ENCODE measurements around the gene SEMA4A.

GRCh38 chr1:156225677-156226014 is 72.3 kb downstream of the SEMA4A start:
- TF ChIP-seq CTCF (IDR thresholded peaks at IDR 0.05; ENCODE audit: control extremely low read depth in 1 of 3, insufficient read depth in 1 of 3, low read depth in 1 of 3, low read length in 3 of 3) = no peak
- TF ChIP-seq HDAC6 (IDR thresholded peaks at IDR 0.05; ENCODE audit: low read depth, low read length) = no peak
